Lower leg skin (tissue), 4 donors: ENCODE data around the gene EPS8L3. TPM values are rescaled to one million over a fixed set of nuclear protein-coding genes. Genes with fewer than 3 reads are reported as not detected.
"Not testable (repeated sequence)": the region's sequence is repeated elsewhere in the genome, so short reads cannot be mapped to it uniquely, and the experiment has no call there.

ENCODE experiments used
- DNase-seq, 2 donors: peaks; one replicate each; pipeline ENCODE4 v3.0.0-alpha.2; 2019; ENCODE audit warnings: low spot score in 2 of 2
- H3K4me3 ChIP-seq: fragments of 200-600 bp; sonication (generic); 2 replicates; pipeline ENCODE4 v1.5.1; 2017; ENCODE audit warnings: mild to moderate bottlenecking, low read depth; ENCODE audit not compliant: poor library complexity, severe bottlenecking
- CTCF ChIP-seq, 3 donors: fragments of 450-650 bp; IDR thresholded peaks; one replicate each; pipeline ENCODE4 v1.5.1; 2016; ENCODE audit warnings: antibody characterized with exemption in 3 of 3, mild to moderate bottlenecking in 3 of 3, moderate library complexity in 2 of 3
- POLR2A ChIP-seq, 2 donors: fragments of 450-650 bp; IDR thresholded peaks; one replicate each; pipeline ENCODE4 v1.6.1; 2016 to 2017; ENCODE audit warnings: antibody characterized with exemption in 2 of 2, mild to moderate bottlenecking in 1 of 2, moderate library complexity in 1 of 2
- WGBS, 2 donors: methylation state at CpG; one replicate each; pipeline ENCODE4 v1.1.5; 2018; 5-methylcytosine and 5-hydroxymethylcytosine counted together
- intact Hi-C: fragments of 100-400 bp; cut with DNase I; formaldehyde crosslinking; loops from one replicate; pipeline ENCODE4 v1.15.0; 2023; ENCODE audit warnings: low total_unique reads
- total RNA-seq, 4 donors: library from RNA; depleted of rRNA; stranded (reverse); fragments of >200 nt; gene quantifications; one replicate each; pipeline ENCODE4 v1.1.0, GENCODE V29; 2016

The EPS8L3 gene
- total RNA-seq, 4 donors from 2014 or later = not detected

DNA sequence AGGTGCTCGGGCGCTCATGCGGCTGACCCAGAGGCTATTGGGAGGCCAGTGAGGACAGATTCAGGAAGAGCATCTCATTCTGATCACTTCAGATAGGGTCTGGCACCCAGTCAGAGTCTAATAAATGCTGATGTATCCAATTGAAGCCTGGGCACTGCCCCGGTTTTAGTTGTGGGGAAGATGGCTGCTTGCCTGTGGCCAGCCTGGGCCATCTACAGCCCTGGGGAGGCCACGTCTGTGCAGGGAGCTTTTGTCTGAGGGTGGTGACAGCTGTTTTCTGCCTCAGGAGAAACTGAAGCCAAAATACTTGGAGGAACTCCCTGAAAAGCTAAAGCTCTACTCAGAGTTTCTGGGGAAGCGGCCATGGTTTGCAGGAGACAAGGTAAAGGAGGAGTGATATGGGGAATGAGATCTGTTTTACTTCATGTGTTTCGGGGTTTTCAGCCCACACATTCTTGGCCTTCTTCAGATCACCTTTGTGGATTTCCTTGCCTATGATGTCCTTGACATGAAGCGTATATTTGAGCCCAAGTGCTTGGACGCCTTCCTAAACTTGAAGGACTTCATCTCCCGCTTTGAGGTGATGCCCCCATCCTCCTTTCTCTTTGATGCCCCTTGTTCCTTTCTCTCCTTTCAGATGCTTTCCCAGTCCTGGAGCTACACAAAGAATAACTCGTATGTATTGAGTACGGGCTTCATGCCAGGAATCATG lies 48.9 kb downstream of the EPS8L3 start:
- TF ChIP-seq CTCF (IDR thresholded peaks at IDR 0.05) (no peak), POLR2A (IDR thresholded peaks at IDR 0.05) (no peak)
- DNase-seq = peak in 1 of 2 donors; percentile 10
- no peak overlapping the region for H3K4me3 ChIP-seq
- intact Hi-C loops = no loop called here
- 78 to 82% methylated on average over 12 of the region's 12 CpGs for WGBS, 2 donors

DNA sequence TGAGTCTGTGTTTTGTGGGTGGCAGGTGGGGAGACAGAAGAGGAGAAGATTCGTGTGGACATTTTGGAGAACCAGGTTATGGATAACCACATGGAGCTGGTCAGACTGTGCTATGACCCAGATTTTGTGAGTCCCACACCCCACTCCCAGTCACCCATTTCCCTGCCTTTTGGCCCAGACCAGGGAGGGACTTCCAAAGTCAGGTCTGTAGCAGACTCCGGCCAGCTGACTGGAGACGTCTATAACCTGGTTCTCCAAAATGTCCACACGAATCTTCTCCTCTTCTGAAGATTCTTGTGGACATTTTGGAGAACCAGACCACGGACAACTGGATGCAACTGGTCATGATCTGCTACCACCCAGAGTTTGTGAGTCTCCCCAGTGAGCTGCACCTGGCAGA lies 50.1 kb downstream of the EPS8L3 start:
- TF ChIP-seq CTCF (IDR thresholded peaks at IDR 0.05) (no peak), POLR2A (IDR thresholded peaks at IDR 0.05) (no peak)
- intact Hi-C loops = no loop called here
- no peak overlapping the region for H3K4me3 ChIP-seq
- DNase-seq = no peak
- 92 to 96% methylated on average over 5 of the region's 5 CpGs for WGBS, 2 donors

GRCh38 chr1:109712321-109712864 lies 51.3 kb downstream of the EPS8L3 start:
- TF ChIP-seq POLR2A (IDR thresholded peaks at IDR 0.05) (no peak), CTCF (IDR thresholded peaks at IDR 0.05) (no peak)
- H3K4me3 ChIP-seq = no peak overlapping the region
- no peak for DNase-seq
- intact Hi-C loops = no loop called here
- WGBS, 2 donors = 72 to 77% methylated on average over 15 to 22 of the region's 22 CpGs

- H3K4me3 ChIP-seq, intact Hi-C loops: not testable (repeated sequence)
- WGBS, 2 donors = 41 to 55% methylated on average over 13 to 15 of the region's 33 CpGs
- DNase-seq = peak in 1 of 2 donors; percentile 12
Observed at GRCh38 chr1:109711593-109712320, 52.0 kb downstream of the EPS8L3 start, which contains the start of gene GSTM5. GSTM5 (plus strand) TSS chr1:109712251; CDS start chr1:109712313, 62 bp downstream.

DNA sequence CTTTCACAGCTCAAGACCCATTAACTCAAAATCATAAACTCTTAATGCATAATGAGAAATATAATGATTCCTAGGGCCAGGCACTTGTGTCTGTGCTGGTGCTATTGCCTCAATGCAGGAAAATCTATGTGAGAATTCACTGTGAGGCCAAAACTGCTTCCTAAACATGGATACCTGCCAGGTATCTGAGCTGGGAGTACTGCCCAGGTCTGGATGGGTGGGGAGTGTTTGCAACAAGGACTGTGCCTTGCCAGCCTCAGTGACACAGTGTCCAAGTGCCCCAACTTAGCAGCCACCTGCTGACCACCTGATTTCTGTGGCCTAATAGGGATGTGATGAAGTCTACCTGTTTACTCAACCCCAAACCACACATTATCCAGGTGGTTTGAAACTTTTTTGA lies 53.9 kb downstream of the EPS8L3 start:
- DNase-seq, H3K4me3 ChIP-seq, intact Hi-C loops: not testable (repeated sequence)

DNA sequence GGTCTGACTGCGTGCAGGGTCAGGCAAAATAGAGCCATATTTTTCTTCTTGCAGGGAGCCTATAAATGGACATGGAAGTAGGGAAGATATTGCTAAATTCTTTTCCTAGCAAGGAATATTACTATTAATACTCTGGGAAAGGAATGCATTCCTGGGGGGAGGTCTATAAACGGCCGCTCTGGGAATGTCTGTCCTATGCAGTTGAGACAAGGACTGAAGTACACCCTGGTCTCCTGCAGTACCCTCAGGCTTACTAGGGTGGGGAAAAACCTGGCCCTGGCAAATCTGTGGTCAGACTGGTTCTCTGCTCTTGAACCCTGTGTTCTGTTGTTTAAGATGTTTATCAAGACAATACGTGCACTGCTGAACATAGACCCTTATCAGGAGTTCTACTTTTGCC lies 54.8 kb downstream of the EPS8L3 start:
- DNase-seq, intact Hi-C loops, H3K4me3 ChIP-seq: not testable (repeated sequence)
- 71 to 77% methylated on average over 4 of the region's 4 CpGs for WGBS, 2 donors

GRCh38 chr1:109705411-109705810 lies 58.3 kb downstream of the EPS8L3 start:
- TF ChIP-seq POLR2A (IDR thresholded peaks at IDR 0.05) (no peak), CTCF (IDR thresholded peaks at IDR 0.05) (no peak)
- no peak for DNase-seq
- H3K4me3 ChIP-seq = no peak overlapping the region
- 86% methylated on average over 4 of the region's 4 CpGs for WGBS, 2 donors
- intact Hi-C loops = no loop called here
